DMS114 treated with DMSO at 0.1 percent for 48 hours (cell line): ENCODE data around the gene DTNBP1.

Experiments used
- DNase-seq: peaks from one replicate; lab custom pipeline; 2025; ENCODE audit not compliant: unreplicated experiment; lab: John Stamatoyannopoulos, UW

The DTNBP1 gene

DNA sequence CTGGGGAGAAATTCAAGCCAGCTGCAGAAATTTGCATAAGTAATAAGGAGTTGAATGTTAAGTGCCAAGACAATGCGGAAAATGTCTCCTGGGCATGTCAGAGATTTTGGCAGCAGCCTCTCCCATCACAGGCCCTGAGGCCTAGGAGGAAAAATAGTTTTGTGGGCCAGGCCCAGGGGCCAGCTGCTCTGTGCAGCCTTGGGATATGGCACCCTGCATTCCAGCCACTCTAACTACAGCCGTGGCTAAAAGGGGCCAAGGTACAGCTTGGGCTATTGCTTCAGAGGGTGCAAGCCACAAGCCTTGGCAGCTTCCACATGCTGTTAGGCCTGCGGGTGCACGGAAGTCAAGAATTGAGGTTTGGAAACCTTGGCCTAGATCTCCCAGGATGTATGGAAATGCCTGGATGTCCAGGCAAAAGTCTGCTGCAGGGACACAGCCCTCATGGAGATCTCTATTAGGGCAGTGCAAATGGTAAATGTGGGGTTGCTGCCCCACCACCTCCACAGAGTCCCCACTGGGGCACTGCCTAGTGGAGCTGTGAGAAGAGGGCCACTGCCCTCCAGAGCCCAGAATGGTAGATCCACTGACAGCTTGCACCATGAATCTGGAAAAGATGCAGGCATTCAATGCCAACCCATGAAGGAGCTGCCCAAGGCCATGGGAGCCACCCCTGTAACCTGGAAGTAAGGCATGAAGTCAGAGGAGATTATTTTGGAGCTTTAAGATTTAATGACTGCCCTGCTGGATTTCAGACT, 126.5 kb downstream of the DTNBP1 start:
- no peak for DNase-seq

GRCh38 chr6:15535495-15536197, 127.2 kb downstream of the DTNBP1 start:
- no peak for DNase-seq

- no peak for DNase-seq
Observed at GRCh38 chr6:15534974-15535373, 127.9 kb downstream of the DTNBP1 start.

DNA sequence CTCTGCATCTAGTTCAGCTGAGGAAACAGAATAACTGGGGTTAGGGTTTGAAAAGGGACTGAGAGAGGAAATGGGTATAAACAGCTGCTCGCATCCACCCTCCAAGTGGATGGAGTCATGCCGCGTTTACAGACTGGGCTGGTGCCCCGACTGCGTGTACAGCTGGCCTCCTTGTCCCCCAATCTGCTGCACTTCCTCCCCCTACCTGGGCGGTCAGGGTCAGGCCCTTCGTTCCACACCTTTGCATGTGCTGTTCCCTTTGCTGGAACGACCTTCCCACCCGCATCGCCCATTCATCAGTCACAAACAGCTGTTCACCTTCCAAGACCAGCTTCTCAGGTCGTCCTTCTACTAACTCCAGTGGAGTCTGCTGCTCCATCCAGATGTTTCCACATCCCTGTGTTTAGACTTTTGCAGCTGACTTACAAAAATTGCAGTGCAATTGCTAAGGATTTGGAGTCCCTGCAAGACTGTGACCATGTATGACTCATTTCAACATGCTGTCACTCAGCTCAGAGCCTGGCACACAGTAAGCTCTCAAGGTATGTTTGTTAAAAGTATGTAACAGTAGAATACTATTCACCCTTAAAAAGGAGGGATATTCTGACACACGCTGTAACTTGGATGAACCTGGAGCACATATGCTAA, 129.3 kb downstream of the DTNBP1 start:
- DNase-seq = no peak

GRCh38 chr6:15531973-15532372, 130.9 kb downstream of the DTNBP1 start:
- DNase-seq = no peak

GRCh38 chr6:15530411-15530810, 132.4 kb downstream of the DTNBP1 start:
- no peak for DNase-seq

- no peak for DNase-seq
Observed at GRCh38 chr6:15528870-15529269, 134.0 kb downstream of the DTNBP1 start.

GRCh38 chr6:15527838-15528617, 134.8 kb downstream of the DTNBP1 start:
- DNase-seq = no peak

GRCh38 chr6:15526212-15526701, 136.6 kb downstream of the DTNBP1 start:
- DNase-seq = no peak

- DNase-seq = no peak
Observed at GRCh38 chr6:15524861-15525401, 137.9 kb downstream of the DTNBP1 start.

GRCh38 chr6:15523679-15524630, 138.9 kb downstream of the DTNBP1 start:
- no peak for DNase-seq

- no peak for DNase-seq
Observed at GRCh38 chr6:15522856-15523529, 139.8 kb downstream of the DTNBP1 start.

DNA sequence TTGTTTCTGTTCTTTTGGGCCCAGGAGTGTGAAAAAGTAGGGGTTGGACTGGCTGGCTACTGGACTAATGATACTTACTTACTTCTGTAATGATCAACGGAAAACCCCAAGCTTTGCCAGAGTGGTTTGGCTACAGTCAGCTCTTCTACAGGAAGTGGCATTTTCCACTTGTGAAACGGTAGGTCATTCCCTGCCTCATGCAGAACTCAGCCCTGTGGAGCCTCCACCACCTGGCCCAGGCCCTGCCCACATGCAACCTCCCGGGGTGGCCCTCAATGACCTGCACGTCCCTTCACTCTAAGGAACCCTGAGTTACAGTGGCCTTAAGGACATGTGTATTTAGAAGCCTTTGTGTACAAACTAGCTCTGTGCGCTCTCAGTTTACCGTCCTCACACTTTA, 140.4 kb downstream of the DTNBP1 start:
- no peak for DNase-seq

DNA sequence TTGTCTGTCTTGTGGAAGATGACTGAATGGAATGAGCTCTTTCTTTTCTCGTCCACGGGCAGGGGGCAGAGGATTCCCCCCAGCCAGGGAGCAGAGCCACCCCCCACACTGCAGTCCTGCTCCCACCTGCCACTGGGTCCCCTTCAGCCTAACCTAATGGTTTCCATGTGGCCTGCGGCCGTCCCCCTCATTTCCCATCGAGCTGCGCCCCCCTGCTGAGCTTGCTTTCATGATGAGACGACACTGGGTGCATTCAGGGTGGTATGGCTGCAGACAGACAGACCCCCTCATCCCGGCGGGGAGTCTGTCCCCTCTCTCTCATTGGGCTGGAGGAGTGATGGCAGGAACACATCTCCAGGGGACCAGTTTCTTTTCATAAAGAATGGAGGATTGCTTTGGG, 140.8 kb downstream of the DTNBP1 start:
- DNase-seq = no peak

DNA sequence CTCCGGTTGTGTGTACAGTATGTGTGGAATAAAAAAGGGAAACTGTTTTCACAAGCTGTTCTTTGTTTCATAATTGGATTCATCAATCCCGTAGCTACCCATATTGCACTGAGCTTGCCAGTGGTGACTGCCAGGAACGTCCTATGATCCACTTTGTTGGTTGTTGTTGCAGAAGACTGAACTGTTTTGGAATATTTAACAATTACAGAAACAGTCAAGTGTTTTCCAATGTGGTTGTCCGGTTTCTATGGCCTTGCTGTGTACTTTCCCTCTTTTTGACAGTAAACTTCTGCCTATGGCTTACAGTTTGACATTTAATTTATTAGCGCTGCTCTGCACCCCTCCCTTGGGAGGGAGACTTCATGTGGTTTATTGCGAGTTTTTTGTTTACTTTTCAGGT, 141.2 kb downstream of the DTNBP1 start:
- no peak for DNase-seq

GRCh38 chr6:15520626-15521203, 142.1 kb downstream of the DTNBP1 start:
- DNase-seq = no peak

- no peak for DNase-seq
Observed at GRCh38 chr6:15519681-15520080, 143.1 kb downstream of the DTNBP1 start.

- no peak for DNase-seq
Observed at GRCh38 chr6:15518878-15519277, 143.9 kb downstream of the DTNBP1 start.

- DNase-seq = no peak
Observed at GRCh38 chr6:15518057-15518456, 144.8 kb downstream of the DTNBP1 start.
